ENCODE results near the gene GALNT2.

Gene GALNT2

DNA sequence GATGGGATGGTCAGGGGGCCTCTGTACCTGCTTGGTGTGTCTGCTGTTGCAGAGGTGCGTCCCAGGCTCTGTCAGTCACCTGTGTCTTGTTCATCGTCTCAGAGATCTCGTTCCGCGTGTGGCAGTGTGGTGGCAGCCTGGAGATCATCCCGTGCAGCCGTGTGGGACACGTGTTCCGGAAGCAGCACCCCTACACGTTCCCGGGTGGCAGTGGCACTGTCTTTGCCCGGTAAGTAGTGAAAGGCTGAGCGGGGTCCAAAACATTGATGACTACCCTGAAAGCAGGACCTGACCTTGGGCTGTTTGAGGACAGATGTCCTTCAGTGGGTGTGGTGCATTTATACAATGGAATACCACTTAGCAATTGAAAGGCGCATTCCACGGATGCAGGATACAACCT, 188.1 kb downstream of the GALNT2 start:
- H3K9me3 ChIP-seq, result no peaks in the 10 kb centered on the region
- no peak overlapping the region for H3K27ac ChIP-seq
- H3K36me3 ChIP-seq, result peaks cover 71% of the 10 kb centered on the region
- H3K4me1 ChIP-seq (ENCODE audit: control insufficient read depth in 1 of 2, insufficient read depth in 1 of 2, low read depth in 1 of 2, low read length in 1 of 2), result no peaks in the 10 kb centered on the region
- no peak overlapping the region for H3K4me3 ChIP-seq (ENCODE audit: low read depth in 1 of 2, low read length in 1 of 2)
- no peaks in the 10 kb centered on the region for H3K27me3 ChIP-seq
- TF ChIP-seq, protein P1, sequence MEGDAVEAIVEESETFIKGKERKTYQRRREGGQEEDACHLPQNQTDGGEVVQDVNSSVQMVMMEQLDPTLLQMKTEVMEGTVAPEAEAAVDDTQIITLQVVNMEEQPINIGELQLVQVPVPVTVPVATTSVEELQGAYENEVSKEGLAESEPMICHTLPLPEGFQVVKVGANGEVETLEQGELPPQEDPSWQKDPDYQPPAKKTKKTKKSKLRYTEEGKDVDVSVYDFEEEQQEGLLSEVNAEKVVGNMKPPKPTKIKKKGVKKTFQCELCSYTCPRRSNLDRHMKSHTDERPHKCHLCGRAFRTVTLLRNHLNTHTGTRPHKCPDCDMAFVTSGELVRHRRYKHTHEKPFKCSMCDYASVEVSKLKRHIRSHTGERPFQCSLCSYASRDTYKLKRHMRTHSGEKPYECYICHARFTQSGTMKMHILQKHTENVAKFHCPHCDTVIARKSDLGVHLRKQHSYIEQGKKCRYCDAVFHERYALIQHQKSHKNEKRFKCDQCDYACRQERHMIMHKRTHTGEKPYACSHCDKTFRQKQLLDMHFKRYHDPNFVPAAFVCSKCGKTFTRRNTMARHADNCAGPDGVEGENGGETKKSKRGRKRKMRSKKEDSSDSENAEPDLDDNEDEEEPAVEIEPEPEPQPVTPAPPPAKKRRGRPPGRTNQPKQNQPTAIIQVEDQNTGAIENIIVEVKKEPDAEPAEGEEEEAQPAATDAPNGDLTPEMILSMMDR (IDR thresholded peaks at IDR 0.05), result no peak

DNA sequence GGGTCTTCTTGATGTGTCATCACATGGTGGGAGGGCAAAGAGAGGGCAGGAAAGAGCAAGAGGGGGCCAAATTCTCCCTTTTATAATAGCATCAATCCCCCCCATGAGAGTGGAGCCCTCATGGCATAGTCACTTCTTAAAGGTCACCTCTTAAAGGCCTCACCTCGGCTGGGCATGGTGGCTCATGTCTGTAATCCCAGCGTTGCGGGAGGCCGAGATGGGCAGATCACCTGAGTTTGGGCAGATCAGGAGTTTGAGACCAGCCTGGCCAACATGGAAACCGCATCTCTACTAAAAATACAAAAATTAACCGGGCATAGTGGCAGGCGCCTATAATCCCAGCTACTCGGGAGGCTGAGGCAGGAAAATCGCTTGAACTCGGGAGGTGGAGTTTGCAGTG, 189.0 kb downstream of the GALNT2 start:
- no peaks in the 10 kb centered on the region for H3K9me3 ChIP-seq
- H3K36me3 ChIP-seq, result peaks cover 62% of the 10 kb centered on the region
- H3K4me1 ChIP-seq (ENCODE audit: control insufficient read depth in 1 of 2, insufficient read depth in 1 of 2, low read depth in 1 of 2, low read length in 1 of 2), result no peaks in the 10 kb centered on the region
- no peak overlapping the region for H3K27ac ChIP-seq
- H3K4me3 ChIP-seq (ENCODE audit: low read depth in 1 of 2, low read length in 1 of 2), result no peak overlapping the region
- TF ChIP-seq, protein P1 (IDR thresholded peaks at IDR 0.05), result no peak
- H3K27me3 ChIP-seq, result no peaks in the 10 kb centered on the region

DNA sequence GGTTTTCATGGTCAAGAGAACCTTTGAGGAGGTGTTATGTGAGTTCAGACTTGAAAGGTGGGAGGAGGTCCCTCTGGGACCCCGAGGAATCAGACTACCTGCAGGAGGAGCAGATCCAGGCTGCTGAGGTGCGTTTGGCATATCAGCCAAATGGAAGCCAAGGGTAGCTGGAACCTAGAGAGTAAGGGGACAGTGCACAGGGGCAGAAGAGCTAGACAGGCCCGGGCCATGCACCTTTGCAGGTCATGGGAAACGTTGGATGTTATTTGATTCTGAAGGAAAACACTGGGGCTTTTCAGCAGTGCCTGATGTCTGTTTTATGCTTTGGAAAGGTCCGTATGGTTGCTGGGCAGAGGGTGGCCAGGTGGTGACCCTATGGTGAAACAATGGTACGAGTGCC, 189.9 kb downstream of the GALNT2 start:
- no peak overlapping the region for H3K4me3 ChIP-seq (ENCODE audit: low read depth in 1 of 2, low read length in 1 of 2)
- H3K36me3 ChIP-seq, result peaks cover 58% of the 10 kb centered on the region
- no peaks in the 10 kb centered on the region for H3K27me3 ChIP-seq
- TF ChIP-seq, protein P1 (IDR thresholded peaks at IDR 0.05), result no peak
- no peaks in the 10 kb centered on the region for H3K9me3 ChIP-seq
- no peaks in the 10 kb centered on the region for H3K4me1 ChIP-seq (ENCODE audit: control insufficient read depth in 1 of 2, insufficient read depth in 1 of 2, low read depth in 1 of 2, low read length in 1 of 2)
- H3K27ac ChIP-seq, result no peak overlapping the region

DNA sequence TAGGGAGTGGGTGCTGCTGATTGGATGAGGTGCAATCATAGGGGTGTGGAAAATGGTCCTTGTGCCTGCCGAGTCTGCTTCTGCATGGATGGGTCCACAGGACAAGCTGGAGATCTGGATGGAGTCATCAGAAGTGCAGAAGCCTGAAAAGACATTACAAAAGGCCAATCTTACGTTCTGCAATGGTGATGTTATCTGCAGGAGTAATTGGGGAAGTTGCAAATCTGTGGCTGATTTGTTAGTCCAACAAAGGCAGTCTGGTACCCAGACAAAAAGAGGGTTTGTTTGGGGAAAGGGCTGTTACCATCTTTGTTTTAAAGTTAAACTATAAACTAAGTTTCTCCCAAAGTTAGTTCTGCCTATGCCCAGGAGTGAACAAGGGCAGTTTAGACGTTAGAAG, 192.6 kb downstream of the GALNT2 start:
- Histone ChIP-seq H3K9me3 (no peaks in the 10 kb centered on the region), H3K4me1 (ENCODE audit: control insufficient read depth in 1 of 2, insufficient read depth in 1 of 2, low read depth in 1 of 2, low read length in 1 of 2) (no peaks in the 10 kb centered on the region), H3K27ac (no peak overlapping the region), H3K27me3 (no peaks in the 10 kb centered on the region), H3K4me3 (ENCODE audit: low read depth in 1 of 2, low read length in 1 of 2) (no peak overlapping the region), H3K36me3 (peaks cover 65% of the 10 kb centered on the region)
- TF ChIP-seq, protein P1 (IDR thresholded peaks at IDR 0.05), result no peak

DNA sequence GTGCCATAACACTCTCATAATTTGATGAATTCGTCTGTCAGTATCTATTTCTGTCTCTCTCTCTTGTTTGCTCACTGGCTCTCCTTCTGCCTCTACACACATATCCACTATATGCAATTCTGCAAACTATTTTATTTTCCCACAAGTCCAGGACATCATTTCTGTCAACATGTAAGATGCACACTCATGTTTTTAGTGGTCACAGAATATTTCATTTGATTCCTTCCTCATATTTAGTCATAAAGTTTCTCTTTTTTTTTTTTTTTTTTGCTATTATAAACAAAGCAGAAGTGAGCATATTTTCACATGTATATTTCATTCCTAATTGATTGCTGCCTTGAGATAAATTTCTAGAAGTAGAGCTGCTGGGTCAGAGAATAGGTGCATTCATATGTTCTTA, 193.8 kb downstream of the GALNT2 start:
- Histone ChIP-seq H3K9me3 (no peaks in the 10 kb centered on the region), H3K36me3 (peaks cover 63% of the 10 kb centered on the region), H3K4me1 (ENCODE audit: control insufficient read depth in 1 of 2, insufficient read depth in 1 of 2, low read depth in 1 of 2, low read length in 1 of 2) (no peaks in the 10 kb centered on the region), H3K27ac (no peak overlapping the region), H3K27me3 (no peaks in the 10 kb centered on the region), H3K4me3 (ENCODE audit: low read depth in 1 of 2, low read length in 1 of 2) (no peak overlapping the region)
- TF ChIP-seq, protein P1 (IDR thresholded peaks at IDR 0.05), result no peak
